ENCODE measurements around the gene BEX4. TPM values are rescaled to one million over a fixed set of nuclear protein-coding genes. Genes with fewer than 3 reads are reported as not detected.
A peak's percentile ranks its signal among the peaks of the same experiment; 100 is the strongest.

BEX4 gene
- total RNA-seq, 6 experiments from 2014 or later = 2.2 to 6.1 (median 2.9) TPM

GRCh38 chrX:103253608-103254007, 38.7 kb downstream of the BEX4 start:
- WGBS (ENCODE audit: insufficient coverage, low coverage, low lambda C conversion rate, missing lambda C conversion rate) = 38% methylated on average over 8 of the region's 8 CpGs
- no peak for DNase-seq

GRCh38 chrX:103254171-103254824, 39.4 kb downstream of the BEX4 start:
- no peaks in the 10 kb centered on the region for H3K9me3 ChIP-seq
- H3K36me3 ChIP-seq = no peaks in the 10 kb centered on the region
- intact Hi-C loops (cut with DNase I) = no loop called here
- no peaks in the 10 kb centered on the region for H3K4me1 ChIP-seq
- peak overlapping the region; percentile 59 to 76 (median 67) for H3K27ac ChIP-seq
- peak; percentile 60 to 79 (median 65) for ATAC-seq
- no peak for TF ChIP-seq CTCF (IDR thresholded peaks at IDR 0.05)
- TF ChIP-seq POLR2A (IDR thresholded peaks at IDR 0.05) = no peak
- peak overlapping the region; percentile 52 to 59 (median 53) for H3K4me3 ChIP-seq
- 15% methylated on average over 22 of the region's 22 CpGs for WGBS (ENCODE audit: insufficient coverage, low coverage, low lambda C conversion rate, missing lambda C conversion rate)
- no peaks in the 10 kb centered on the region for H3K27me3 ChIP-seq
- DNase-seq = peak; percentile 52 to 64 (median 55)

More at GRCh38 chrX:103253608-103254007, 38.7 kb downstream of the BEX4 start:
- peak overlapping the region in 2 of 3 donors; percentile 52 to 59 for H3K4me3 ChIP-seq
- no peaks in the 10 kb centered on the region for H3K36me3 ChIP-seq
- no peaks in the 10 kb centered on the region for H3K4me1 ChIP-seq
- H3K9me3 ChIP-seq = no peaks in the 10 kb centered on the region
- intact Hi-C loops (cut with DNase I) = no loop called here
- no peak for ATAC-seq
- TF ChIP-seq POLR2A (IDR thresholded peaks at IDR 0.05) (no peak), CTCF (IDR thresholded peaks at IDR 0.05) (no peak)
- H3K27ac ChIP-seq = peak overlapping the region in 1 of 3 donors; percentile 67
- H3K27me3 ChIP-seq = no peaks in the 10 kb centered on the region

- DNase-seq (peak; percentile 73 to 83 (median 81)), ATAC-seq (peak; percentile 93 to 99 (median 96))
- H3K4me3 ChIP-seq = peak within 1 kb of the TSS; percentile 52 to 59 (median 53)
- H3K9me3 ChIP-seq = no peaks in the 10 kb centered on the region
- no peaks in the 10 kb centered on the region for H3K4me1 ChIP-seq
- H3K27ac ChIP-seq = peak within 1 kb of the TSS; percentile 59 to 76 (median 67)
- 18% methylated on average over 17 of the region's 22 CpGs for WGBS (ENCODE audit: insufficient coverage, low coverage, low lambda C conversion rate, missing lambda C conversion rate)
- intact Hi-C loops (cut with DNase I) = no loop called here
- H3K36me3 ChIP-seq = no peaks in the 10 kb centered on the region
- TF ChIP-seq POLR2A (IDR thresholded peaks at IDR 0.05) = peak; percentile 32
- TF ChIP-seq CTCF (IDR thresholded peaks at IDR 0.05) = no peak
- no peaks in the 10 kb centered on the region for H3K27me3 ChIP-seq
These were observed 40.1 kb downstream of the BEX4 start, which contains the start of gene TCEAL8 for GRCh38 chrX:103254921-103255493. Gene TCEAL8 (minus strand): TSS chrX:103255155. CDS start chrX:103253979, 1,176 bp downstream.

GRCh38 chrX:103256651-103257050, 41.7 kb downstream of the BEX4 start:
- no peak overlapping the region for H3K27ac ChIP-seq
- intact Hi-C loops (cut with DNase I) = no loop called here
- ATAC-seq (no peak), DNase-seq (no peak)
- no peaks in the 10 kb centered on the region for H3K4me1 ChIP-seq
- no peaks in the 10 kb centered on the region for H3K27me3 ChIP-seq
- H3K9me3 ChIP-seq = no peaks in the 10 kb centered on the region
- no peaks in the 10 kb centered on the region for H3K36me3 ChIP-seq
- no peak overlapping the region for H3K4me3 ChIP-seq
- no peak for TF ChIP-seq CTCF (IDR thresholded peaks at IDR 0.05)
- TF ChIP-seq POLR2A (IDR thresholded peaks at IDR 0.05) = no peak

All from right lobe of liver (tissue), 6 donors.